Mucosa of descending colon (tissue), 3 donors: Measurements from ENCODE around the gene OGFOD1. TPM values are rescaled to one million over a fixed set of nuclear protein-coding genes. Genes with fewer than 3 reads are reported as not detected.

Experiments
- ATAC-seq: fragments of 200-7000 bp; cut with Tn5 transposase; one replicate; pipeline ENCODE4 v1.9.1; 2020; ENCODE audit warnings: mild to moderate bottlenecking, moderate library complexity
- DNase-seq, 3 donors: peaks; one replicate each; pipeline ENCODE4 v3.0.0-alpha.2; 2020
- H3K36me3 ChIP-seq: fragments of 200-600 bp; one replicate; pipeline ENCODE4 v1.8.0; 2021; ENCODE audit warnings: low read depth, mild to moderate bottlenecking
- H3K4me1 ChIP-seq: fragments of 200-600 bp; one replicate; pipeline ENCODE4 v1.8.0; 2021; ENCODE audit warnings: low read depth, mild to moderate bottlenecking
- H3K4me3 ChIP-seq: fragments of 200-600 bp; one replicate; pipeline ENCODE4 v1.8.0; 2021; ENCODE audit warnings: mild to moderate bottlenecking
- H3K9me3 ChIP-seq: fragments of 200-600 bp; one replicate; pipeline ENCODE4 v1.8.0; 2021; ENCODE audit warnings: mild to moderate bottlenecking
- CTCF ChIP-seq: fragments of 200-600 bp; IDR thresholded peaks from one replicate; pipeline ENCODE4 v1.8.0; 2022; ENCODE audit warnings: antibody characterized with exemption, mild to moderate bottlenecking
- intact Hi-C, 2 donors: fragments of 100-400 bp; cut with DNase I in 1 of 2; cut with micrococcal nuclease in 1 of 2; formaldehyde crosslinking; loops; one replicate each; pipeline versions ENCODE4 v1.11.0 to v1.11.1; 2022; cut with DNase I, micrococcal nuclease
- total RNA-seq, 3 donors: library from RNA; stranded (reverse); fragmentation: NEBNext Ultra II Directional in 2 of 3; extraction: Animal tissue kit (Norgen Biotek cat#: 25700) in 2 of 3; gene quantifications; one replicate each; pipeline versions ENCODE4 v1.2.1 to v1.2.4, GENCODE V29; 2021 to 2023
- donor health status: DM: no; HTN: no; CAD: no; lungs with moderate emphysema.
- donor health status: DM: no; HTN: no; CAD: no.
- donor health status: DM: no; HTN: yes; CAD: no.

The OGFOD1 gene
- total RNA-seq, 3 donors from 2014 or later: 17.4 to 27.8 (median 23.6) TPM

GRCh38 chr16:56450275-56450985, 924 bp upstream of the OGFOD1 start:
- no peak for DNase-seq
- H3K4me3 ChIP-seq: peak overlapping the region; percentile 42
- TF ChIP-seq CTCF: no peak
- no peaks in the 10 kb centered on the region for H3K36me3 ChIP-seq
- peak; percentile 46 for ATAC-seq
- intact Hi-C loops: no loop called here
- peaks cover 29% of the 10 kb centered on the region for H3K4me1 ChIP-seq
- H3K9me3 ChIP-seq: no peaks in the 10 kb centered on the region

- H3K36me3 ChIP-seq: no peaks in the 10 kb centered on the region
- no peak for TF ChIP-seq CTCF
- intact Hi-C loops: no loop called here
- peaks cover 29% of the 10 kb centered on the region for H3K4me1 ChIP-seq
- H3K9me3 ChIP-seq: no peaks in the 10 kb centered on the region
- ATAC-seq (peak; percentile 64), DNase-seq (peak; percentile 31 to 54 (median 32))
- peak overlapping the region; percentile 42 for H3K4me3 ChIP-seq
Measured at GRCh38 chr16:56451753-56452689, 667 bp downstream of the OGFOD1 start.

GRCh38 chr16:56457927-56458470, 6.6 kb downstream of the OGFOD1 start:
- no peaks in the 10 kb centered on the region for H3K36me3 ChIP-seq
- H3K4me3 ChIP-seq: no peak overlapping the region
- no peak for DNase-seq
- H3K9me3 ChIP-seq: no peaks in the 10 kb centered on the region
- TF ChIP-seq CTCF: no peak
- intact Hi-C loops: no loop called here
- H3K4me1 ChIP-seq: peaks cover 3% of the 10 kb centered on the region
- ATAC-seq: no peak

GRCh38 chr16:56460101-56460500, 8.7 kb downstream of the OGFOD1 start:
- intact Hi-C loops: no loop called here
- no peaks in the 10 kb centered on the region for H3K9me3 ChIP-seq
- no peak overlapping the region for H3K4me3 ChIP-seq
- no peaks in the 10 kb centered on the region for H3K36me3 ChIP-seq
- TF ChIP-seq CTCF: no peak
- no peak for DNase-seq
- no peak for ATAC-seq
- H3K4me1 ChIP-seq: no peaks in the 10 kb centered on the region

- H3K4me3 ChIP-seq: no peak overlapping the region
- DNase-seq: no peak
- no peaks in the 10 kb centered on the region for H3K9me3 ChIP-seq
- peaks cover 4% of the 10 kb centered on the region for H3K36me3 ChIP-seq
- intact Hi-C loops: no loop called here
- no peak for TF ChIP-seq CTCF
- no peak for ATAC-seq
- H3K4me1 ChIP-seq: no peaks in the 10 kb centered on the region
Measured at GRCh38 chr16:56462064-56462796, 10.9 kb downstream of the OGFOD1 start.
